Measurements from ENCODE around the gene TCERG1. TPM values are rescaled to one million over a fixed set of nuclear protein-coding genes. Genes with fewer than 3 reads are reported as not detected.

The TCERG1 gene
- total RNA-seq, 1 experiment from 2014 or later = 83.5 TPM

GRCh38 chr5:146482775-146483174, 35.6 kb downstream of the TCERG1 start:
- intact Hi-C loops (cut with micrococcal nuclease) = no loop called here
- DNase-seq (ENCODE audit: low read depth, low spot score) = no peak
- peaks cover 23% of the 10 kb centered on the region; the same call in 1 of the 2 replicates for H4K20me1 ChIP-seq (ENCODE audit: insufficient read depth)
- no peak overlapping the region for H3K27ac ChIP-seq (ENCODE audit: low read depth, low read length)
- H3K9ac ChIP-seq (ENCODE audit: low read length) = no peak overlapping the region
- no peaks in the 10 kb centered on the region for H3K9me2 ChIP-seq (ENCODE audit: insufficient read depth)
- H3K4me2 ChIP-seq (ENCODE audit: low read length) = no peak overlapping the region
- no peaks in the 10 kb centered on the region for H3K4me1 ChIP-seq (ENCODE audit: control insufficient read depth in 1 of 2, insufficient read depth in 2 of 2, low read length in 2 of 2)
- ATAC-seq = no peak
- ChIA-PET CTCF (no interaction called here), RAD21 (ENCODE audit: low non-redundant PET in 1 of 2, low total read pairs in 2 of 2, uncharacterized antibody in 2 of 2, unreplicated experiment in 2 of 2) (no interaction called here), POLR2A (no interaction called here)
- no TSS peak for BruUV-seq (replicated peaks)
- no peak overlapping the region for H2AFZ ChIP-seq (ENCODE audit: low read depth, low read length, poor library complexity, severe bottlenecking)
- no peak overlapping the region for H3K4me3 ChIP-seq (replicated peaks in 1 of 2; ENCODE audit: low read depth in 1 of 2, low read length in 2 of 2)
- peaks cover 53% of the 10 kb centered on the region for H3K79me2 ChIP-seq (ENCODE audit: insufficient read depth, low read length)
- TF ChIP-seq, protein P1, sequence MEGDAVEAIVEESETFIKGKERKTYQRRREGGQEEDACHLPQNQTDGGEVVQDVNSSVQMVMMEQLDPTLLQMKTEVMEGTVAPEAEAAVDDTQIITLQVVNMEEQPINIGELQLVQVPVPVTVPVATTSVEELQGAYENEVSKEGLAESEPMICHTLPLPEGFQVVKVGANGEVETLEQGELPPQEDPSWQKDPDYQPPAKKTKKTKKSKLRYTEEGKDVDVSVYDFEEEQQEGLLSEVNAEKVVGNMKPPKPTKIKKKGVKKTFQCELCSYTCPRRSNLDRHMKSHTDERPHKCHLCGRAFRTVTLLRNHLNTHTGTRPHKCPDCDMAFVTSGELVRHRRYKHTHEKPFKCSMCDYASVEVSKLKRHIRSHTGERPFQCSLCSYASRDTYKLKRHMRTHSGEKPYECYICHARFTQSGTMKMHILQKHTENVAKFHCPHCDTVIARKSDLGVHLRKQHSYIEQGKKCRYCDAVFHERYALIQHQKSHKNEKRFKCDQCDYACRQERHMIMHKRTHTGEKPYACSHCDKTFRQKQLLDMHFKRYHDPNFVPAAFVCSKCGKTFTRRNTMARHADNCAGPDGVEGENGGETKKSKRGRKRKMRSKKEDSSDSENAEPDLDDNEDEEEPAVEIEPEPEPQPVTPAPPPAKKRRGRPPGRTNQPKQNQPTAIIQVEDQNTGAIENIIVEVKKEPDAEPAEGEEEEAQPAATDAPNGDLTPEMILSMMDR (IDR thresholded peaks at IDR 0.05 in 2 of 3, conservative IDR thresholded peaks at IDR 0.05 in 1 of 3; ENCODE audit: borderline replicate concordance in 1 of 3, insufficient read depth in 1 of 3, low read depth in 2 of 3, low read length in 2 of 3) = no peak
- TF ChIP-seq YY1 (IDR thresholded peaks at IDR 0.05; ENCODE audit: extremely low read depth, insufficient replicate concordance, low read depth, low read length) = no peak
- TF ChIP-seq SRF (IDR thresholded peaks at IDR 0.05; ENCODE audit: low read depth) = no peak
- no peak for TF ChIP-seq JUND (IDR thresholded peaks at IDR 0.05)
- no peak for TF ChIP-seq ELF1 (IDR thresholded peaks at IDR 0.05; ENCODE audit: borderline replicate concordance, low read depth)
- no peak for TF ChIP-seq FOSL1 (IDR thresholded peaks at IDR 0.05; ENCODE audit: low read depth)
- H3K9me3 ChIP-seq (ENCODE audit: control insufficient read depth in 1 of 2, insufficient read depth in 1 of 2, low read depth in 1 of 2, low read length in 2 of 2) = no peaks in the 10 kb centered on the region
- H3K27me3 ChIP-seq (ENCODE audit: insufficient read depth, low read length) = no peaks in the 10 kb centered on the region
- H3K36me3 ChIP-seq (ENCODE audit: control insufficient read depth in 1 of 2, insufficient read depth in 2 of 2, low read length in 2 of 2) = peaks cover 52 to 58% of the 10 kb centered on the region in 2 experiments

DNA sequence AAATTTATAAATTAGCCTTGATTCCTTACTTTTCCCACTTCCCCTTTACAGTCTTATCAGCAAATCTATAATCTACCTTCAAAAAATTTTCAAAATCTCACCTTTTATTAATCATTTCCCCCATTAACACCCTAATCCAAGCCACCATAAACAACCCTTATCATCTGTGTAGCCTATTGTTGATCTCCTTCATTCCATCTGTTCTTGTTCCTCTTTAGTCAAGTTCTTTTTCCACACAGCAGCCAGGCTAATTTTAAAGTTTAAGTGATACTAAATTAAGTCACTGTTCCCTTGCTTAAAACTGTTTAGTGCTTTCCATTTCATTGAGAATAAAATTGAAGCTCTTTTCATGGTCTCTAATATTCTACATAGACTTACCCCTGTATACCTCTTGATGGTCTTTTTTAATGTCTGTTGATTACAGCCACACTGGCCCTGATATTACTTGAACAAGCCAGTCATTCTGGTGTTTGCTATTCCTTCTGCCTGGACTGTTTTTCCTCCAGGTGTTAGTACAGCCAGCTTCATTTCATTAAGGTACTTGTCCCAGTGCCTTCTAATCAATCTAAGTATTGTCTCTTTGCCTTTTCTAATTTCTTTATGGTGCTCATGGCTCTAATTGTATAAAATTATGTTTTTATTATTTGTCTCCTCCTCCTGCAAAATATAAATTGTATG, 37.7 kb downstream of the TCERG1 start:
- no peak overlapping the region for H3K4me3 ChIP-seq (replicated peaks in 1 of 2; ENCODE audit: low read depth in 1 of 2, low read length in 2 of 2)
- DNase-seq (ENCODE audit: low read depth, low spot score) (no peak), ATAC-seq (no peak)
- peaks cover 51% of the 10 kb centered on the region for H3K79me2 ChIP-seq (ENCODE audit: insufficient read depth, low read length)
- H3K27me3 ChIP-seq (ENCODE audit: insufficient read depth, low read length) = no peaks in the 10 kb centered on the region
- CTCF ChIA-PET = no interaction called here
- no peak overlapping the region for H3K9ac ChIP-seq (ENCODE audit: low read length)
- peaks cover 16% of the 10 kb centered on the region for H4K20me1 ChIP-seq (ENCODE audit: insufficient read depth)
- intact Hi-C loops (cut with micrococcal nuclease) = no loop called here
- no peak overlapping the region for H2AFZ ChIP-seq (ENCODE audit: low read depth, low read length, poor library complexity, severe bottlenecking)
- no TSS peak for BruUV-seq (replicated peaks)
- RAD21 ChIA-PET (ENCODE audit: low non-redundant PET in 1 of 2, low total read pairs in 2 of 2, uncharacterized antibody in 2 of 2, unreplicated experiment in 2 of 2) = no interaction called here
- no peaks in the 10 kb centered on the region for H3K4me1 ChIP-seq (ENCODE audit: control insufficient read depth in 1 of 2, insufficient read depth in 2 of 2, low read length in 2 of 2)
- no peaks in the 10 kb centered on the region for H3K9me2 ChIP-seq (ENCODE audit: insufficient read depth)
- POLR2A ChIA-PET = no interaction called here
- no peaks in the 10 kb centered on the region for H3K9me3 ChIP-seq (ENCODE audit: control insufficient read depth in 1 of 2, insufficient read depth in 1 of 2, low read depth in 1 of 2, low read length in 2 of 2)
- H3K36me3 ChIP-seq (ENCODE audit: control insufficient read depth in 1 of 2, insufficient read depth in 2 of 2, low read length in 2 of 2) = peaks cover 43 to 58% of the 10 kb centered on the region in 2 experiments
- no peak overlapping the region for H3K27ac ChIP-seq (ENCODE audit: low read depth, low read length)
- H3K4me2 ChIP-seq (ENCODE audit: low read length) = no peak overlapping the region
- no peak for TF ChIP-seq YY1 (IDR thresholded peaks at IDR 0.05; ENCODE audit: extremely low read depth, insufficient replicate concordance, low read depth, low read length)
- TF ChIP-seq FOSL1 (IDR thresholded peaks at IDR 0.05; ENCODE audit: low read depth) = no peak
- TF ChIP-seq, protein P1 (IDR thresholded peaks at IDR 0.05 in 2 of 3, conservative IDR thresholded peaks at IDR 0.05 in 1 of 3; ENCODE audit: borderline replicate concordance in 1 of 3, insufficient read depth in 1 of 3, low read depth in 2 of 3, low read length in 2 of 3) = no peak
- no peak for TF ChIP-seq TCF7L2 (IDR thresholded peaks at IDR 0.05; ENCODE audit: borderline replicate concordance, extremely low read depth, insufficient read depth, insufficient read length)
- TF ChIP-seq EGR1 (IDR thresholded peaks at IDR 0.05; ENCODE audit: low read depth) = no peak
- no peak for TF ChIP-seq POLR2A (IDR thresholded peaks at IDR 0.05; ENCODE audit: borderline replicate concordance, extremely low read depth, insufficient read depth, insufficient read length)
- TF ChIP-seq SP1 (IDR thresholded peaks at IDR 0.05; ENCODE audit: low read depth) = no peak
- no peak for TF ChIP-seq REST (IDR thresholded peaks at IDR 0.05; ENCODE audit: low read depth)

Data from HCT116 (cell line).